Measurements from ENCODE around the gene RBM15. TPM values are rescaled to one million over a fixed set of nuclear protein-coding genes. Genes with fewer than 3 reads are reported as not detected.

The RBM15 gene
- total and polyA plus RNA-seq, 2 of the 4 experiments (the other 2 are of a cell fraction), result 6.3 to 31.7 TPM

DNA sequence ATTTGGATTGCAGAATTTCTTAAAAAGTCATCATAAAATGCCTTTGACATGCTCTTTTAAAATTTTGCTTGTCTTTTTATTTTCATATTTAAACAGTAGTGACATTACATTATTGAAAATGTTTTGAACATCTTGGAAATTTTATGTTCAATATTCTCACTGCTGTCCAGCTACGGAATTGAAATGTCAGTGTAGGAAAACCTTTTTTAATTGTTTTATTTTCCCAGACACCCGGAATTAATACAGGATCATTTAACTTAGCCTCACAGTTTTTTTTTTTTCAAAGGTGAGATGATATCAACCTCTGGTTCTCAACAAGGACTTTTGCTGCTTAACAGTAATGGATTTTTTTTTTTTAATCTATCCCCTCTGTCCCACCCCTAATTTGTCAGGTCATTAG, 4.1 kb downstream of the RBM15 start:
- ChIA-PET CTCF (interaction anchor here (0.6 to 1.3 kb wide), 2 partner anchors 50 to 59 kb away, joined by 4 read pairs; no protein-coding TSS in a partner anchor), POLR2A (ENCODE audit: unreplicated experiment) (no interaction called here)
- H3K27ac ChIP-seq (ENCODE audit: insufficient read depth, low read length), result no peak overlapping the region
- H4K8ac ChIP-seq (ENCODE audit: low read depth in 2 of 2, low read length in 2 of 2), result no peak overlapping the region
- H2BK20ac ChIP-seq (ENCODE audit: low read depth, low read length), result no peak overlapping the region
- H3K4ac ChIP-seq (ENCODE audit: low read depth, low read length), result no peak overlapping the region
- H3K9ac ChIP-seq (ENCODE audit: low read depth, low read length), result no peak overlapping the region
- H4K5ac ChIP-seq (ENCODE audit: low read depth, low read length), result no peak overlapping the region
- no peak overlapping the region for H3K56ac ChIP-seq (ENCODE audit: extremely low read depth, insufficient read depth, low read length)
- H3K23ac ChIP-seq (ENCODE audit: low read depth, low read length), result no peak overlapping the region
- no peak overlapping the region for H3K18ac ChIP-seq (ENCODE audit: low read depth, low read length)
- peaks cover 20% of the 10 kb centered on the region for H3K9me1 ChIP-seq (ENCODE audit: insufficient read depth, low read length)
- no peak overlapping the region for H4K91ac ChIP-seq (ENCODE audit: insufficient read depth, low read depth, low read length)
- in situ Hi-C loops (cut with MboI; ENCODE audit: low sequenced_read_pairs), result loop anchor here (5.0 kb wide), 1 partner anchor 59 kb away; no protein-coding TSS in a partner anchor
- no peak overlapping the region for H2BK120ac ChIP-seq (ENCODE audit: low read depth, low read length)
- TSS peak; percentile 4 for BruUV-seq (replicated peaks)
- no peak for ATAC-seq (ENCODE audit: low read depth)
- no peak for TF ChIP-seq RFX5 (IDR thresholded peaks at IDR 0.05; ENCODE audit: low read depth, low read length)
- H2BK15ac ChIP-seq (ENCODE audit: low read depth, low read length), result no peak overlapping the region
- H3K4me2 ChIP-seq (ENCODE audit: low read depth, low read length), result no peak overlapping the region; the same call in none of the 2 replicates
- H2AK9ac ChIP-seq (replicated peaks; ENCODE audit: low read depth, low read length, poor library complexity), result no peak overlapping the region
- no peak overlapping the region for H3K4me3 ChIP-seq (ENCODE audit: insufficient read depth, low read depth, low read length)
- peaks cover 42% of the 10 kb centered on the region for H4K20me1 ChIP-seq (ENCODE audit: insufficient read depth, low read length)
- H2AK5ac ChIP-seq (ENCODE audit: low read depth, low read length), result no peak overlapping the region
- no peak for DNase-seq
- no peak overlapping the region for H2BK5ac ChIP-seq (ENCODE audit: low read depth, low read length, poor library complexity, severe bottlenecking)
- H2AFZ ChIP-seq (replicated peaks; ENCODE audit: low read length, poor library complexity), result no peak overlapping the region
- no peak overlapping the region for H3K14ac ChIP-seq (replicated peaks; ENCODE audit: low read depth, low read length)
- intact Hi-C loops (cut with micrococcal nuclease), result no loop called here
- no peaks in the 10 kb centered on the region for H3K9me3 ChIP-seq (ENCODE audit: control insufficient read depth, insufficient read depth, low read length)
- H3K27me3 ChIP-seq (ENCODE audit: control insufficient read depth, insufficient read depth, low read length), result no peaks in the 10 kb centered on the region
- dilution Hi-C loops (cut with HindIII; ENCODE audit: low sequenced_read_pairs, unreplicated experiment), result no loop called here
- peaks cover 14 to 43% of the 10 kb centered on the region in 2 experiments for H3K79me1 ChIP-seq (ENCODE audit: low read depth in 1 of 2, low read length in 2 of 2)
- H3K36me3 ChIP-seq (ENCODE audit: control insufficient read depth, insufficient read depth, low read length), result peaks cover 27% of the 10 kb centered on the region
- whole genome bisulfite sequencing, 2 experiments (ENCODE audit: extremely low coverage in 2 of 2, insufficient read length in 1 of 2), result no CpG with 5 or more reads among the region's 2 CpGs
- peaks cover 27% of the 10 kb centered on the region for H3K4me1 ChIP-seq (ENCODE audit: control insufficient read depth, insufficient read depth, low read length)

Data from IMR-90 (cell line).